Muscle of leg (tissue), 9 donors: ENCODE results near the gene NDFIP2. TPM values are rescaled to one million over a fixed set of nuclear protein-coding genes. Genes with fewer than 3 reads are reported as not detected.

Experiments
- polyA plus RNA-seq, 8 donors: library from polyadenylated mRNA; unstranded; fragments of 120-200 nt; gene quantifications; one replicate each; pipeline versions ENCODE4 v1.2.1 to v1.2.3, GENCODE V29; 2013; ENCODE audit warnings: inconsistent platforms in 1 of 8, low replicate concordance in 1 of 8; ENCODE audit not compliant: insufficient read length in 8 of 8, insufficient read depth in 1 of 8
- total RNA-seq: library from RNA; stranded (reverse); fragments of 120-200 nt; gene quantifications from one replicate; pipeline ENCODE4 v1.2.4, GENCODE V29; 2013

NDFIP2 gene
- total and polyA plus RNA-seq, 9 donors, result 19.2 to 31.4 (median 22.4) TPM

Other genes starting within 250 kb of the NDFIP2 start
- 32.4 TPM for gene RBM26, start 74.9 kb upstream of the NDFIP2 start, total RNA-seq
- gene RBM26, start 74.9 kb upstream of the NDFIP2 start, polyA plus RNA-seq, result 10 to 100 TPM; 42.4 to 60.3 (median 50.0) TPM